HG03442 (cell line): ENCODE measurements around the gene ARID3C.
"Not testable (repeated sequence)": the region's sequence is repeated elsewhere in the genome, so short reads cannot be mapped to it uniquely, and the experiment has no call there.

Experiments
- ATAC-seq: cut with Tn5 transposase; IDR thresholded peaks from one replicate; pipeline ENCODE4 v1.9.1; 2021; ENCODE audit warnings: mild to moderate bottlenecking, moderate library complexity; ENCODE audit not compliant: unreplicated experiment

Gene ARID3C

DNA sequence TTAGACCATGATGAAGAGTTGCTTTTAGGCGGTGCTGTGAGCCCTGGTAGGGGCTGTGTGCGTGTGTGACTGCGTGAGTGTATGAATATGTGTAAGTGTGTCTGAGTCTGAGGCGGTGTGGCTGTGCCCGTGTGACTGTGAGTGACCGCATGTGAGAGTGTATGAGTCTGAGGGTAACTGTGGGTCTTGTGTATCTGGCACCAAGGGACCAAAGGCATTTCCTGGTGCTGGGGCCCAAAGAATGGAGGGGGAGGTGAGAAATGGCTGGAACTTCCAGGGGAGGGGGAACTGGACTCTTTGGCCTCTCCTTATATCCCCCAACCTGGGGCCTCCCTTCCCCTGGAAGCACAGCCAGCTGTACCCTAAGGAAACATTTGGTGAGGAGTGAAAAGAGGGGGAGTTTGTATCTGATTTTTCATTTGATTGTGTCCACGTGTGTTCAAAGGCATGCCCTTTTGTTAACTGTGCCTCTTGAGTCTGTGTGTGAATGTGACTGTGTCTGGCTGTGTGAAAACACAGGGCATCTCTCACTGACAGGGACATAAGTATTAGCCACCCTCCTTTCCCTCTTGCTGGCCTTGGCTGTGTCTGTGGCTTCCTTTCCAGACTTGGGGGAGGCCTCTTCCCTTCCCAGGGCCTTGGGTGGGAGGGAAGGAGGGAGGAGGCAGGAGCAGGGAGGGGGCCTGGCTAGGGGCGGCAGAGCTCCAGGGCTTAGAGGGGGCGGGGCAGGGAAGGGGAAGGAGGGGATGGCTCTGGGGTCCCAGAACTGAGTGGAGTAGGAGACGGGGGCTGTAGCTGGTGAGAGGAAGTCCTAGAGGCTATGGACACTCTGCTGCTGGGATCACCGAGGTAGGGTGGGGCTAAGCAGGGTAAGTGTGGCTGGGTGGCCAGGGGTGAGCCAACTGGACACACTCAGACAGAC, 24.5 kb upstream of the ARID3C start:
- ATAC-seq, result no peak

DNA sequence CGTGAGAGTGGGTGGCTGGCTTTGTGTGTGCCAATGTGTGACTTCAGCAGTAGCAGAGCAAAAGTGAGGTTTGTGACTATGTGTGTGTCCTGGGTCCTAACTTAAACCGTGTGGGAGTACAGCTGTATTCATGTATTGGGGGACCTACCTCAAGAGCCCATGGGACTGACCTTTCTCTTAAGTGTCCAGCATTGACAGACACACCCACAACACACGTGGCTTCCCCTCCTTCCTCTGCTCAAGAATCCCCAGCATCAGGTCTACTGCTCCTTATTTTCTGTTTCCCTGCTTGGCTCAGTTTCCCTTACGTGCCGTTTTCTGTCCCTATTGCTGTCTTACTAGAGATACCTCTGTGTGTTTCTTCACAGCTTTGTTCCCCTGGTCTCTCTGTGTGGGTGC, 23.7 kb upstream of the ARID3C start:
- ATAC-seq, result no peak

DNA sequence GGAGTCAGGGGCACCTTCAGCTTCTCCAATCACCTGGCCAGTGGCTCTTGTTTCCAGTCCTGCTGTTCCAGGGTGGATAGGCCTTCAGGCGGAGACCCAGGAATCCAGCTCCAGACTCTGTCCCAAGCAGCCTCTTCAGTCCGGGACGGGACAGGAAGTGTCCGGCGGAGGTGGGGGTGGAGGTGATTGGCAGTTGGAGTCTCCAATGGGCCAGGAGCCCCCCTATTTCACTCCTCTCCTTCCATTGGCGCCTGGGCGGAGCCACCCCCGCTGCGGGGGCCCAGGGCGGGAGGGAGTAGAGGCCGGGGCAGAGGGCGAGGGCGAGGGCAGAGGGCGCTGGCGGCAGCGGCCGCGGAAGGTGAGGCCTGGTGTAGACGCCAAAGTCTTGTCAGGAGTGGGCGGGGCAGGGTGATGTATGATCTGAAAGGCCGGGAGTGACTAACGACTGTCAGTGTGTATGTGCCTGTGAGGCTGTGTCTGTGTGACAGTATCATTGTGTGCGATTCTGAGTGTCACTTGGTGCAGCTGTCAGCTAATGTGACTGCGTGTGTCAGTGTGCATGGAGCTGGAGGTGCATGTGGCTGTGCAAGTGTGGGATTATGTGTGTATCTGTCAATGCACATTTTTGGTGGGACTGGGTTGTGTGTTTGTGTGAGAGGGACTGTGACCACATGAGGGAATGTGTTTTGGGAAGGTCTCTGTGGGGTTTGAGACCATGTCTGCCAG, 23.2 kb upstream of the ARID3C start, which contains the start of gene IL11RA:
Gene IL11RA (plus strand): TSS at position 310 of the 726 bp plus-strand sequence. CDS start 3,033 bp downstream, outside the sequence.
- ATAC-seq, result no peak

DNA sequence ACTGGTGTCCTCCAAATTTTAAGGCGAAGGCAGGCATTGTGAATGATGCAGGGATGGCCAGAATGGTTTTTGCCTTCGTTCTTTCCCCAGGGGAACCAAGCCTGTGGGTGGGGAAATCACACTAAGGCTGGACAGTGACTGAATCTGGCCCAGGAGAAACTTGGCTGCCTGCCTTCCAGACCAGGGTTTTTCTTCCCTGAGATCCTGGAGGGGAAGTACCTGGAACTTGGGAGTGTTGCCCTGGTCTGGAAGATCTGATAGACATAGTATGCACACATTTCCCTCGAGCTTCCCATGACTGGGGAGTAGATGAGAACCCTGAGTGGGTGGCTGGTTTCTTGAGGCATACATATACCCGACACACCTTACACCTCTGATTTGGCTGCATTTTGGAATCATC, 22.5 kb upstream of the ARID3C start:
- ATAC-seq, result no peak

DNA sequence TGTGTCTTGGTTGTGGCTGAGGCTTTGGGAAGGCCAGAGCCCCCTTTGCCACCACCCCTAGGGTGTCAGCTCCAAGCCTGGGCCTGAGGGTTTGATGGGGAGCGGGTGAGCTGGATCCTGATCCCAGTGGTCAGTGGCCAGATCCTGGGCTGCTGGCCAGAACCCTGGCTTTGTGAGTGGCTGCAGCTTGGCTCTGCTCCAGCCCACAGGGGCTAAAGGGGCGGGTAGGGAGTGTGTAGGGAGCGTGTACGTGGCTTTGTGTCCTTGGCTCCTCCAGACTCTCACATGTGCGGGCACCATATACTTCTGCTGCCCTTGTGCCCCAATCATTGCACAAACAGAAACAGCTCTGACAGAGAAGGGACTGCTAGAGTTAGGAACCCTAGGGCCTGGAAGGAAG, 21.9 kb upstream of the ARID3C start:
- ATAC-seq, result no peak

DNA sequence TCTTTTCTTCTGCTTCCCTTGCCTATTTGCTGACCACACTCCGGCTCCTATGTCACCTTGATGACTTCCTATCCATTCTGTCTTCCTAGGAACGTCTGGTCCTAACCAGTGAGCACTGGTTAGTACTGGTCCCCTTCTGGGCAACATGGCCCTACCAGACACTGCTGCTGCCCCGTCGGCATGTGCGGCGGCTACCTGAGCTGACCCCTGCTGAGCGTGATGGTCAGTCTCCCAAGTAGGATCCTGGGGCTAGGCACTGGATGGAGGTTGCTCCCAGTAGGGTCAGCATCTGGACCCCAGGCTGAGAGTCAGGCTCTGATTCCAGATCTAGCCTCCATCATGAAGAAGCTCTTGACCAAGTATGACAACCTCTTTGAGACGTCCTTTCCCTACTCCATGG, 19.8 kb upstream of the ARID3C start:
- no peak for ATAC-seq

DNA sequence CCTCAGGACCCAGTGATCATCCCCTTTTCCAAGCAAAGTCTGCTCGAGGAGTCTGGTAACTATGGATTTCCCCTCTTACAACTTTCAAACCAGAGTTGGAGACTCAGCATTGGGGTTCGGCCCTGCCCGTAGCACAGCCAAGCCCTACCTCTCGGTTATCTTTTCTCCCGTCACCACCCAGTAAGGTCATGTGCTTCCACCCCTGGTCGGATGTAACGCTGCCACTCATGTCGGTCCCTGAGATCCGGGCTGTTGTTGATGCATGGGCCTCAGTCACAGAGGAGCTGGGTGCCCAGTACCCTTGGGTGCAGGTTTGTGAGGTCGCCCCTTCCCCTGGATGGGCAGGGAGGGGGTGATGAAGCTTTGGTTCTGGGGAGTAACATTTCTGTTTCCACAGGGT, 18.8 kb upstream of the ARID3C start:
- no peak for ATAC-seq

DNA sequence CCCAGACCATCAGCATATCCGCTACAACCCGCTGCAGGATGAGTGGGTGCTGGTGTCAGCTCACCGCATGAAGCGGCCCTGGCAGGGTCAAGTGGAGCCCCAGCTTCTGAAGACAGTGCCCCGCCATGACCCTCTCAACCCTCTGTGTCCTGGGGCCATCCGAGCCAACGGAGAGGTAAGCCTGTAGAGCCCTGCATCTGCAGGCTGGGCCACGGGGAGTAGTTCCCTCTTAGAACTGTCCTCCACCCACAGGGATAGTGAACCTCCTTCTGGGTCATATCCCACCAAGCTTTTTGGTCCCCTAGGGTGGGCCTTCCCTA, 18.2 kb upstream of the ARID3C start:
- no peak for ATAC-seq

DNA sequence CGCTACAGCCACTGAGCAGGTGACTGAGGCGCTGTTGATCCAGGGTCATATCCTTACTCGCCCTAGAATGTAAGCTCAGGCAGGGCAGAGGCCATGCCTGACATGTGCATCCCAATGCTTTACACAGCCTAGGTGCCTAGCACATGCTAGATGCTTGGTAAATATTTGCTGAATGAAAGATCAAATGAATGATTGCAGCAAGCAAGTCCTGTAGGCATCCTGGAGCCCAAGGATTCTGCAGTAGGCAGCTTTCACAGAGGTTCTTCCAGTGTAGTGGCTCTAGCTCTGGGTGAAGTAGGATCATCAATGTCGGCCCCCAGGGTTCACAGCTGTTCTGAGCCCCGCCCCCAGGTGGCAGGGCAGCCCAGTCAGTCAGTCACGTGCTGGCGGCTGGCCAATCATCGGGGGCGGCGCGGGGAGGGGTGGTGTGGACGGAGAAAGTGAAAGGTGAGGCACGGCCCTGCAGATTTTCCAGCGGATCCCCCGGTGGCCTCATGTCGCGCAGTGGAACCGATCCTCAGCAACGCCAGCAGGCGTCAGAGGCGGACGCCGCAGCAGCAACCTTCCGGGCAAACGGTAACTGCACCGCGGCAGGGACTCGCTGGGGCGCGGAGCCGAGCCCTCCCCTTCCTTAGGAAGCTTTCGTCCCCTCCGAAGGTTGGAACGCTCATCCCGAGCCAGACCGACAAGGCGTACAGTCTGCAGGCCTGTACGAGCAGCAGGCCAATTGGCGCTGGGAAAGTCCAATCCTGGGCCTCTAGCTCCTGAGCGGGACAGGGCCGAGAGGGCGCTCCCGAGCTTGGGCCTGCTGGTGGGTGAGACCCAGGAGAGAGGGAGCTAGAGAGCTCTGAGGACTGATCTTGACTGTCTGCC, 17.6 kb upstream of the ARID3C start, which contains the start of gene GALT:
Gene GALT (plus strand): TSS at position 465 of the 873 bp plus-strand sequence. CDS start 30 bp downstream, at position 495.
- ATAC-seq, result peak; percentile 79

DNA sequence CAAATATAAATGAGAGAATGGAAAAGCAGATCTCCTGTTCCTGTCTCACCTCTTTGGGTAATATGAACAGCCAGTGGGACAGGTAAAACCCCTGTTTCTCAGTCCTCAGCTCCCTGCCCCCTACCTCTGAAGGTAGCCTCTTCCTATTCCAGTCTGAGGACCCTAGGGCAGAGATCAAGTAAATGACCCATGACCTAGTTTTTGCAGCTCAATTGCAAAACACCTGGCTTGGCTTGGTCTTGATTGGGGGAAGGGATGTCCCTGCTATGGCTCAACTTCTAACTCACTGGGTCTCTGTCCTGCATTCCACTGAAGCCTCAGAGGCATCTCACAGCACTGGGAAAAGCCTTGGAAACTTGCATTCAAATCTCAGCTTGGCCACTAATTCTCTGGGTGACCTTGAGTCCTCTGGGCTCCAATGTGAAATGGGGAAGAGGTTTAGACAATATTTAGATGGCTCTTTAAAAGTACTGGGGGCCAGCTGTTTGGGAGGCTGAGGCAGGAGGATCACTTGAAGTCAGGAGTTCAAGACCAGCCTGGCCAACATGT, 16.0 kb upstream of the ARID3C start:
- ATAC-seq, result no peak

DNA sequence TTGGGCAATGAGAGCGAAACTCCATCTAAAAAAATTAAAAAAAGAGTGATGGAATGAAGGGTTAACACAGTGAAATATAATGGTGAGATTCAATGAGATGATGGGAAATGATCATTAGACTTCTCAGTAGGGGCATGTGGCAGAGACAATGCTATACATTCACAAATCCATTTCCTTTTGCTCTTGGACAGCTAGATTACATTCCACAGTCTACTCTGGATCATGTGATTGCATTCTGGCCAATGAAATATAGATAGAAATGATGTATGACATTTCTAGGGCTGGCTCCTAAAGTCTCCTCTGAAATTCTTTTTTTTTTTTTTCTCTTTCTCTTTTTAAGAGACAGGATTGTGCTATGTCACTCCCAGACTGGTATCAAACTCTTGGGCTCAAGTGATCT, 13.8 kb upstream of the ARID3C start:
- no peak for ATAC-seq

DNA sequence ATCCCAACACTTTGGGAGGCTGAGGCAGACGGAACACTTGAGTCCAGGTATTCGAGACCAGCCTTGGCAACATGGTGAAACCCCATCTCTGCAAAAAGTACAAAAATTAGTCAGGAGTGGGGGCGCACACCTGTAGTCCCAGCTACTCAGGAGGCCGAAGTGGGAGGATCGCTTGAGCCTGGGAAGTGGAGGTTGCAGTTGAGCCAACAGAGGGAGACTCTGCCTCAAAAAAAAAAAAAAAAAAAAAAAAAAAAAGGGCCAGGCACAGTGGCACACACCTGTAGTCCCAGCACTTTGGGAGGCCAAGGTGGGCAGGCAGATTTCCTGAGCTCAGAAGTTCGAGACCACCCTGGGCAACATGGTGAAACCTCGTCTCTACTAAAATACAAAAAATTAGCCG, 10.5 kb upstream of the ARID3C start:
- ATAC-seq, result not testable (repeated sequence)

DNA sequence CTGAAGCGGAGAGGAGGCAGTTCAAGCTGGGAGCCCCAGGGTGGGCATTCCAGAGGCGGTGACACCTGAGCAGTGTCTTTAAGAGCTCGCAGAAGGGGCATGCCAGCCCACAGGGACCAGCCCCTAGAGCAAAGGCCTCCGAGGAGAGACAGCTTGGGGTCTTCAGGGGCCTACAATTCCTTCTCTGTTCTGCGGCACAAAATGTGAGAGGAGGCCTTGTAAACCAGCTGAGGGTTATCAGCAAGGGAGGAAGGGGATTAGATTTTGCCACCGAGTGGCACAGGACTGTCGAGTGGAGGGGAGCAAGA, 9.2 kb upstream of the ARID3C start:
- ATAC-seq, result no peak

DNA sequence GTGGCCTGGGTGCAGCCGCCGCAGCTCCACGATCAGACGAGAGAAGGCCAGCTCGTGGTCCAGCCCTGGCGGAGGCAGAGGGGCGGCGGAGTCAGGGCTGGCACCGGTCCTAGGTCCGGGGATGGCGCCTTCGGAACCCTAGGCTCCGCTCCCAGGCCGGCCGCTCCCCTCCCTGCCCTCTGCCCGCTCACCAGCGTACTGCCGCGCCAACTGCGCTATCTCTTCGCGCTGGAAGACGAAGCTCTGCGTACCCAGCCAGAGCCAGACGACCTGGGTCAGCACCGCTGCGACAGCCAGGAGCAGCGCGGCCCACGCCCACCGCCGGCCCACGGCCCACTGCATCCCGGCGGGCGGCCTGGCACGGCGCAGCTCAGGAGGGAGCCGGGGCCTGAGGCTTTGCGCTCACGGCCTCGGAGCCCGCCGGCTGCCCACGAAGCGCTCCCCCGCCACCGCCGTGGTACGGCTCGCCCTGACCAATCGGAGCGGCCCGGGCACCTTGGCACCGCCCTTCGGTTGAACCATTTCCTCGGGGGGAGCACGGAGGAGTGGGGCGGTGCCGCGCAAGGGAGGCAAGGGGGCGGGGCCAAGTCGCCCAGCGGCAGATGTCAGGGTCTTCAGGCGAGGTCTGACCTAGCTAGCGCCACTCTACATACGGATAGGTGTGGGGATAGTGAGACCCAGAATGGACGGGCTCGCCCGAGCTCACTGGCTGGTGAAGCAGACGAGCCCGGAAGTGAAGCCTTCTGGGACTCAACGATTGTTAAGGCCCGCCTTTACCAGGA, 8.7 kb upstream of the ARID3C start, which contains the start of gene SIGMAR1:
Gene SIGMAR1 (minus strand): TSS at position 432 of the 782 bp plus-strand sequence. CDS start 90 bp downstream, at position 342.
- ATAC-seq, result peak; percentile 82

DNA sequence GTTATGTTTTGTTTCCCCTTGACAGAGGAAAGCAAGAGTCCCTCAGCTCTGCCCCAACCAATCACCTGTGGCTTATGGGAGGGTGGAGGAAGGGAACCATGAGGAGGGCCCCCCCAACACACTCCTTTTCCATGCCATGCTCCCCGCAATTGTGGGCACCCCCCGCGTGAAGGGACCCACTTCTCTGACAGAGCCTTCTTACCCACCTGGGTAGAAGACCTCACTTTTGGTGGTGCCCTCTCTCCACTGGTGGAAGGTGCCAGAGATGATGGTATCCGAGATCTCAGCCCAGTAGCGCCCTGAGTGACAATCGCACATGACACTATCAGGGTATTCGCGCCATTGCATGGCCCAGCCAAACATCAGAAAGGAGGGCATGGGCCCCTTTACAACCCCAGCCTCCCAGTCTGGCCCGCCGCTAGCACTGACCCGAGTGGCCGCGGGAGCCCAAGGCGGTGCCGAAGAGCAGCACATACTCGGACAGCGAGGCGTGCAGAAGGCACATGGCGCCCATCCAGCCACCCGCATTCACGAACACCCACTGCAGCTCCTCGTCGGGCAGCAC, 8.0 kb upstream of the ARID3C start:
- ATAC-seq, result peak; percentile 27

DNA sequence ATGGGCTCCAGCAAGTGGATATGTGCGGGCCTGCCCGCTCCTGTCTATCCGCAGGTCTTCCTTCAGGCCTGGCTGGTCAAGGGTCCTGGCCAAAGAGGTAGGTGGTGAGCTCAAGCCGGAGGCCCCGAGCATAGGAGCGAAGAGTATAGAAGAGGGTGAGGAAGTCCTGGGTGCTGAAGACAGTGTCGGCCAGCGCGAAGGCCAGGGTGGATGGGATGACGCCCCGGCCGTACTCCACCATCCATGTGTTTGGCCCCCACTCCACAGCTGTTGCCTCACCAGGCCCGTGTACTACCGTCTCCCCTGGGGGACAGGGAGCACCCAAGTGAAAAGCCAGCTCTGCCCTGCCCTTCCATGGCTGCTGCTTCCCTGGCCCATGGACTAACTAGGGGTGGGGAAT, 6.7 kb upstream of the ARID3C start:
- no peak for ATAC-seq

DNA sequence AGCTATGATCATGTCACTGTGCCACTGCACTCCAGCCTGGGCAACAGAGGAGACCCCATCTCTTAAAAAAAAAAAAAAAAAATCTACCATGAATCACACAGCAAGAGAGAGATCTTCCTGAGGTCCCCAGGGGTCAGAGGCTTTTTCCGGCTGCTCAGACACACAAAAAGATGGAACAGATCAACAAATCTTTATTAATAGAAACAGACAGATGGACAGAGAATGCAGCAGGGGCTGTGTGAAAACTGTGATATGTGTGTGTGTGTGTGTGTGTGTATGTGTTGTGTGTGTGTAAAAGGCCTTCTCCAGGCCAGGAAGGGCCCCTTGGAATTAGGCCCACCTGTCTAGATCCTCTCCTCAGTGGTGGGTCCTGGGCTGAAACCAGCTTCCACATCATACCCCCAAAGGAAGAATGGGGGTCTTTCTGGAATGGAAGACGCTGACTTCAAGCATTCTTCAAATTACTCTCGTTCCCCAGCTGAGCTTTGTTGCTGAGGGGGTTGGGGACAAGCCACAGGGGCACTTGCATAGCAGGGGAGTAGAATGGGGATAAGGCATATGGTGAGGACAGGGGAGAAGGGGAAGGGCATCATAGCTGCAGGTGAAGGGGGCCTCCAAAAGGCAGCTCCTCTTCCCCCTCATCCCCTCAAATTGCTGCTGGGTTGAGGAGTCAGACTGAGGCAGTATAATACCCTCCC, 5.8 kb upstream of the ARID3C start:
- no peak for ATAC-seq

DNA sequence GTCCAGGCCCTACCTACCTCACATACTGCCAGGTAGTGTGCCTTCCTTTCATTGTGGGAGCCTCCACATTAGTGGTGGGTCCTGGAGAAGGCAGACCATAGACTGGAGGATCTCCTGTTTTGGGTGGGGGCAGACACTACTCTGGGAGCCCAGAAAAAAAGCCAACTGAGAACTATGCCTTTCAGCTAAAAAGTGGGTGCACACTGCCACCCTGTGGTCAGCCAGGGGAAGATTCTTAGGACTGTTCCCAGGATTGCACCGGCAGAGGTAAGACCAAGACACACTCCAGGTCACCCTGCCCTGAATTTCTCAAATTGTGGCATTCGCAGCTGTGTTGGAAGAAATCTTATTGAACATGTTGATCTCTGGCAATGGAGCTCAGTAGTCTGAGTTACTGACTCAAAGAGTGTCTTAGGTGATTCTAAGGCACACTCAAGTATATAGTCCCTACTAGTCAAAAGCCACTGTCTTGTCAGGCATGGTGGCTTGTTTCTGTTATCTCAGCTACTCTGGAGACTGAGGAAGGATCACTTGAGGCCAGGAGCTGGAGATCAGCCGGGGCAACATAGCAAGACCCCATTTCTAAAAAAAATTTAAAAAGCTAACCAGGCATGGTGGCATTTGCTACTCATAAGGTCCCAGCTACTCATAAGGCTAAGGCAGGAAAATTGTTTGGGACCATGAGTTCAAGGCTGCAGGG, 5.1 kb upstream of the ARID3C start:
- no peak for ATAC-seq

DNA sequence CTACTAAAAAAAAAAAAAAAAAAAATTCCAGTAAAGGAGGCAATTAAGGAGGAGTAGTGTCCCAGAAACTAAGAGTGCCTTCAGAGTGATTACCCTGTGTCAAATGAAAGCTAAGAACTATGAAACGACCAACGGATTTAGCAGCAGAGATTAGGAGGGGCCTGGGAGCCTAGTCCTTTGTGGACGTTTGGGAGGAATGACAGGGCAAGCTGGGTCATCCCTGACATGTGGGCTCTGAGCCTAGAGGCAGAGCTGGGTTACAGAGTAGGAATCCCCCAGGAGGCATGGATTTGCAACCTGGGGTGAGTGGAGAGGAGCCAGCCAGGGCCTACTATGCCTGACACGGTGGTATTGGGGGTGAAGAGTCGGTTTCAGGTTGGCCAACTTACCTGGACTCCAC, 4.3 kb upstream of the ARID3C start:
- no peak for ATAC-seq
